Trophoblast cell (in vitro differentiated cells and primary cell): Measurements from ENCODE around the gene ELAC1.
A peak's percentile ranks its signal among the peaks of the same experiment; 100 is the strongest.

Experiments
- DNase-seq, 2 donors: peaks; one replicate each; pipeline ENCODE4 v3.0.0-alpha.2; 2016
- H2AFZ ChIP-seq: 2 replicates; pipeline ENCODE4 v1.6.1; 2013; ENCODE audit warnings: low read length, moderate library complexity, mild to moderate bottlenecking; ENCODE audit not compliant: insufficient read depth, poor library complexity
- H2AK5ac ChIP-seq: 2 replicates; pipeline ENCODE4 v1.6.1; 2013; ENCODE audit warnings: mild to moderate bottlenecking, low read length
- H2BK120ac ChIP-seq: 2 replicates; pipeline ENCODE4 v1.6.1; 2013; ENCODE audit warnings: low read length, mild to moderate bottlenecking, moderate library complexity; ENCODE audit not compliant: insufficient read depth, poor library complexity
- H2BK12ac ChIP-seq: 2 replicates; pipeline ENCODE4 v1.6.1; 2013; ENCODE audit warnings: mild to moderate bottlenecking, low read length, moderate library complexity
- H2BK5ac ChIP-seq: 2 replicates; pipeline ENCODE4 v1.6.1; 2013; ENCODE audit warnings: low read length, low read depth, moderate library complexity, mild to moderate bottlenecking; ENCODE audit not compliant: poor library complexity
- H3K14ac ChIP-seq: 2 replicates; pipeline ENCODE4 v1.6.1; 2013; ENCODE audit warnings: mild to moderate bottlenecking, low read length
- H3K18ac ChIP-seq: 2 replicates; pipeline ENCODE4 v1.6.1; 2013; ENCODE audit warnings: mild to moderate bottlenecking, low read length
- H3K23ac ChIP-seq: 2 replicates; pipeline ENCODE4 v1.6.1; 2013; ENCODE audit warnings: low read length
- H3K27ac ChIP-seq: 2 replicates; pipeline ENCODE4 v1.5.1; 2013; ENCODE audit warnings: low read depth, mild to moderate bottlenecking, inconsistent platforms, low read length, moderate library complexity
- H3K27me3 ChIP-seq: 2 replicates; pipeline ENCODE4 v1.6.1; 2013; ENCODE audit warnings: inconsistent platforms, mild to moderate bottlenecking, low read length, moderate library complexity; ENCODE audit not compliant: insufficient read depth
- H3K36me3 ChIP-seq, 2 experiments: 1 replicate in 1 of 2; 2 replicates in 1 of 2; pipeline ENCODE4 v1.6.1; 2013; ENCODE audit warnings: low read length in 2 of 2, mild to moderate bottlenecking in 2 of 2, moderate library complexity in 1 of 2; ENCODE audit not compliant: insufficient read depth in 2 of 2, control insufficient read depth in 1 of 2
- H3K4ac ChIP-seq: 2 replicates; pipeline ENCODE4 v1.6.1; 2013; ENCODE audit warnings: low read depth, mild to moderate bottlenecking, low read length, moderate library complexity
- H3K4me1 ChIP-seq, 2 experiments: 1 replicate in 1 of 2; 2 replicates in 1 of 2; pipeline ENCODE4 v1.6.1; 2013; ENCODE audit warnings: low read length in 2 of 2, mild to moderate bottlenecking in 2 of 2, moderate library complexity in 1 of 2; ENCODE audit not compliant: insufficient read depth in 2 of 2, control insufficient read depth in 1 of 2
- H3K4me2 ChIP-seq: 2 replicates; pipeline ENCODE4 v1.6.1; 2013; ENCODE audit warnings: inconsistent platforms, mild to moderate bottlenecking, low read length, moderate library complexity
- H3K4me3 ChIP-seq: 2 replicates; pipeline ENCODE4 v1.5.1; 2013; ENCODE audit warnings: mild to moderate bottlenecking, low read depth, low read length, inconsistent platforms
- H3K79me1 ChIP-seq: one replicate; pipeline ENCODE4 v1.6.1; 2013; ENCODE audit warnings: low read length
- H3K79me2 ChIP-seq: 2 replicates; pipeline ENCODE4 v1.6.1; 2013; ENCODE audit warnings: low read length, mild to moderate bottlenecking; ENCODE audit not compliant: control insufficient read depth, insufficient read depth, poor library complexity
- H3K9ac ChIP-seq: 2 replicates; pipeline ENCODE4 v1.6.1; 2013; ENCODE audit warnings: mild to moderate bottlenecking, low read length
- H3K9me3 ChIP-seq: 2 replicates; pipeline ENCODE4 v1.6.1; 2013; ENCODE audit warnings: low read depth, mild to moderate bottlenecking, control low read depth, inconsistent platforms, low read length; ENCODE audit not compliant: insufficient read depth
- H4K12ac ChIP-seq: 2 replicates; pipeline ENCODE4 v1.6.1; 2013; ENCODE audit warnings: low read depth, mild to moderate bottlenecking, low read length, moderate library complexity
- H4K8ac ChIP-seq: 2 replicates; pipeline ENCODE4 v1.6.1; 2013; ENCODE audit warnings: low read depth, mild to moderate bottlenecking, low read length, moderate library complexity
- H4K91ac ChIP-seq: one replicate; pipeline ENCODE4 v1.6.1; 2013; ENCODE audit warnings: low read depth, mild to moderate bottlenecking, low read length, moderate library complexity
- WGBS: extraction: QIAGEN DNeasy Blood & Tissue Kit; methylation state at CpG from one replicate; pipeline ENCODE4 v1.1.7; 2013; ENCODE audit warnings: missing lambda C conversion rate; ENCODE audit not compliant: insufficient read length, insufficient coverage; ENCODE audit errors: extremely low coverage; 5-methylcytosine and 5-hydroxymethylcytosine counted together

The ELAC1 gene

DNA sequence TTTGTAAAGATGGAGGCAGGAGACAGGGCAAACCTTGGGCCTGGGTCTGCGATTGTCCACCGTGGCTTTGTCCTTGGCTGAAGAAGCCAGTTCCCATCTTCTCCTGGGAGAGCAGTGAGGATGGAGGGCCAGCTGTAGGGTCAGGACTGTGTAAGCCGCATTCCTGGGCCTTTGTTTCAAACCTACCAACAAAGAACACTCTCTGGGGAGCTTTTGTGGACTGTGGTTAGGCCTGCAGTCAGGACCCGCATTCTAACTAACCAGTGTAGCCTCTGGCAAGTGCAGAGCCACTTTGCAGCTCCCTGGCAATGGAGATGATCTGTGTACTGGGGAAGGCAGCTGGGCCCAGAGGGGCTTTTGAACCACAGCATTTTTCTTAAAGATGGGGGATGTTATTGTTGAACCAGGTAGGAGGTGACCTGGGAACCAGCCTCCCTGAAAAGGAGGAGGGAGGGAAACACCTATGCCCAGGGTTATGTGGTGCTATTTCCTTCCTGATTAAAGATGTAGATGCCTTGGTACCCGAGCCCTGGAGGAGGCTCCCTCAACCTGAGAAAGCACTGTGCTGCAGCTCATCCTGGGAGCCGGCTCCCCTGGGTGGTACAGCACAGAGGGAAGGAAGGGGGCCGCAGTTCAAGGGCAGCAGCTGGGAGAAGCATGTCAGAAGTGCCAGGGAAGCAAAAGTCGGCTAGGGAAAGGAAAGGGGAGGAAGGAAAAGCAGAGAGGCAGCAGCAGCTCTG is 49.5 kb downstream of the ELAC1 start:
- Histone ChIP-seq H3K14ac (no peak overlapping the region), H3K9me3 (no peaks in the 10 kb centered on the region), H3K4me1 (peaks cover 7 to 8% of the 10 kb centered on the region in 2 experiments), H4K8ac (no peak overlapping the region), H3K9ac (no peak overlapping the region), H2BK5ac (no peak overlapping the region), H2AFZ (no peak overlapping the region), H2BK12ac (no peak overlapping the region), H3K36me3 (no peaks in the 10 kb centered on the region), H4K12ac (no peak overlapping the region), H3K4ac (no peak overlapping the region), H3K27ac (no peak overlapping the region), H3K27me3 (no peaks in the 10 kb centered on the region), H3K4me3 (no peak overlapping the region), H3K79me2 (no peaks in the 10 kb centered on the region), H3K18ac (no peak overlapping the region), H3K79me1 (no peaks in the 10 kb centered on the region), H3K23ac (no peak overlapping the region), H4K91ac (no peak overlapping the region), H2AK5ac (no peak overlapping the region), H3K4me2 (no peak overlapping the region), H2BK120ac (no peak overlapping the region)
- peak in 1 of 2 donors; percentile 26 for DNase-seq
- no CpG with 5 or more reads among the region's 8 CpGs for WGBS

DNA sequence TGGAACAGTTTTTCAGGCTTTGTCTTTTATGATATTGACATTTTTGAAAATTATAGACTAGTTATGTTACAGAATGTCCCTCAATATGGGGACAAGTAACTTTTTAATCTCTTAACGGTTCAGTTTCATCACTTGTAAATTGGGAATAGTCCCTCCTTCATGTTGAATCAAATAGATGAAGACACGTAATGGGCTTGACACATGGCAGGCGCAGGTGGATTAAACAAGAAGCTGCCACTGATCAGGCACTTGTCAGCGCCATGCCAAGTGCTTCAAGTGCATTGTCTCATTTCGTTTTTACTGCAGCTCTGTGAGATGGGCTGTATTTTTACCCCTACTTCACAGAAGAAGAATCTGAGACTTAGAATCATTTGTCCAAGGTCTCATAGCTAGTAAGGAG is 52.7 kb downstream of the ELAC1 start:
- no peaks in the 10 kb centered on the region for H3K27me3 ChIP-seq
- H3K14ac ChIP-seq = no peak overlapping the region
- H3K4me1 ChIP-seq = peaks cover 7 to 8% of the 10 kb centered on the region in 2 experiments
- no peak for DNase-seq
- H3K9me3 ChIP-seq = no peaks in the 10 kb centered on the region
- no peak overlapping the region for H4K91ac ChIP-seq
- H2AK5ac ChIP-seq = no peak overlapping the region
- no peak overlapping the region for H3K4me2 ChIP-seq
- no CpG with 5 or more reads among the region's 5 CpGs for WGBS
- no peaks in the 10 kb centered on the region for H3K79me1 ChIP-seq
- no peak overlapping the region for H3K18ac ChIP-seq
- H3K36me3 ChIP-seq = no peaks in the 10 kb centered on the region
- no peak overlapping the region for H4K8ac ChIP-seq
- H2BK12ac ChIP-seq = no peak overlapping the region
- H3K4me3 ChIP-seq = no peak overlapping the region
- H2BK120ac ChIP-seq = no peak overlapping the region
- H4K12ac ChIP-seq = no peak overlapping the region
- no peak overlapping the region for H2AFZ ChIP-seq
- H3K23ac ChIP-seq = no peak overlapping the region
- H3K9ac ChIP-seq = no peak overlapping the region
- H3K27ac ChIP-seq = no peak overlapping the region
- H3K79me2 ChIP-seq = no peaks in the 10 kb centered on the region
- no peak overlapping the region for H3K4ac ChIP-seq
- H2BK5ac ChIP-seq = no peak overlapping the region

DNA sequence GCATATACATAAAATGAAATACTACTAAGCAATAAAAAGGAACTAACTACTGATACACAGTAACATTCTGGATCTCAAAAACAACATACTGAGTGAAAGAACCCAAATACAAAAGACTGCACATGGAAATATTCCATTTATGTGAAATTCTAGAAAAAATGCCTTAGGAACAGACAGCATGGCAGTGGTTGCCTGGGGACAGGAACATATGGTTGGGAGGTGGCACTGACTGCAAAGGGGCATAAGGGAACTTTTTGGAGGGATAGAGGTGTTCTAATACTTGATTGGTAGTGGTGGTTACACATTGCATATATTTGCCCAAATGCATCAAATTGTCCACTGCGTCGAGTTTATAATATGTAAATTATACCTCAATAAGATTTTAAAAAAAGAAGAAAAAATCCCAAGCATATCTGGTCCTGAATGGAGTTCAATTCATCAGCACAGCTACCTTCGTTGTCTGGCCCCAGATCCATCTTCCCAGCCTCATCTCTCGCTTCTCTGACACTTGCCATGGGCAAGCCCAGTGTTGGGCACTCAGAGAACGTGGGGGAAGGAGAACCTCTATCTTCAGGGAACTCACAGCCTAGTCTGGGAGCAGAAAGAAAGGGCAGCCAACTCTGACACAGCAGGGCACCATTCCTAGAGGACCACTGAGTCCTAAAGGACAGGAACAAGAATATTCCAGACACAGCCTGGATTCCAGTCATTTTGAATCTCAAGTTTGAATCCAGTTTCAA is 53.6 kb downstream of the ELAC1 start:
- Histone ChIP-seq H3K4me3 (no peak overlapping the region), H2BK5ac (no peak overlapping the region), H2AK5ac (no peak overlapping the region), H3K79me2 (no peaks in the 10 kb centered on the region), H3K36me3 (no peaks in the 10 kb centered on the region), H3K14ac (no peak overlapping the region), H2BK12ac (no peak overlapping the region), H3K79me1 (no peaks in the 10 kb centered on the region), H3K9ac (peak overlapping the region; percentile 12), H3K18ac (no peak overlapping the region), H2AFZ (no peak overlapping the region), H4K91ac (no peak overlapping the region), H3K23ac (no peak overlapping the region), H4K12ac (no peak overlapping the region), H4K8ac (no peak overlapping the region), H2BK120ac (no peak overlapping the region), H3K27ac (no peak overlapping the region), H3K4me1 (peaks cover 7 to 8% of the 10 kb centered on the region in 2 experiments), H3K4me2 (no peak overlapping the region), H3K4ac (no peak overlapping the region), H3K9me3 (no peaks in the 10 kb centered on the region), H3K27me3 (no peaks in the 10 kb centered on the region)
- no CpG with 5 or more reads among the region's 5 CpGs for WGBS
- no peak for DNase-seq

DNA sequence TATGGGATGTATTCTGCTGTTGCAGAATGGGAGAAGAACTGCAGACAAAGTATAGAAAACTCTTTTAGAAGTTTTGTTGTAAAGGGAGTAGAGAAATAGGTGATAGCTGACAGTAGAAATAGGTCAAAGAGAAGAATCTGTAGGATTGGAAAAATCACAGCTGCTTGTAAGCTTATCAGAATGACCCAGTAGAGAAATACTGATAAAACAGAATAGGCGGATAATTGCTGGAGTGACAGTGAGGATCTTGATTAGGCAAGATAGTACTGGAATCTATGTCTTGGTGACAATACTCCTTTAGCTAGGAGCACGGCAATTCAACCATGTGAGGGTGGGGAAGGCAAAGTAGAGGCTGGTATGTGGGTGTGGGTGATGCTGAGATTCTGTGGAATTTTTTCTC is 57.7 kb downstream of the ELAC1 start:
- Histone ChIP-seq H4K91ac (no peak overlapping the region), H3K14ac (no peak overlapping the region), H3K36me3 (no peaks in the 10 kb centered on the region), H3K4me3 (no peak overlapping the region), H3K79me1 (peaks cover 9% of the 10 kb centered on the region), H2BK5ac (no peak overlapping the region), H2BK120ac (no peak overlapping the region), H4K8ac (no peak overlapping the region), H3K4ac (no peak overlapping the region), H3K27me3 (no peaks in the 10 kb centered on the region), H3K79me2 (peaks cover 8% of the 10 kb centered on the region), H3K9me3 (no peaks in the 10 kb centered on the region), H3K9ac (no peak overlapping the region), H3K4me1 (peaks cover 10 to 12% of the 10 kb centered on the region in 2 experiments), H4K12ac (no peak overlapping the region), H2AK5ac (no peak overlapping the region), H3K18ac (no peak overlapping the region), H3K23ac (no peak overlapping the region), H3K4me2 (no peak overlapping the region), H3K27ac (no peak overlapping the region), H2AFZ (no peak overlapping the region), H2BK12ac (no peak overlapping the region)
- WGBS = no CpG with 5 or more reads among the region's 2 CpGs
- peak in 1 of 2 donors; percentile 64 for DNase-seq
